HL-60/S4 (cell line): ENCODE data around the gene U2AF1L4.
"Not testable (repeated sequence)": the region's sequence is repeated elsewhere in the genome, so short reads cannot be mapped to it uniquely, and the experiment has no call there.

Experiments
- in situ Hi-C: fragments of 300-500 bp; cut with MboI; formaldehyde crosslinking; loops from 2 replicates; pipeline ENCODE4 v1.14.3; 2022; ENCODE audit warnings: low sequenced_read_pairs

U2AF1L4 gene

DNA sequence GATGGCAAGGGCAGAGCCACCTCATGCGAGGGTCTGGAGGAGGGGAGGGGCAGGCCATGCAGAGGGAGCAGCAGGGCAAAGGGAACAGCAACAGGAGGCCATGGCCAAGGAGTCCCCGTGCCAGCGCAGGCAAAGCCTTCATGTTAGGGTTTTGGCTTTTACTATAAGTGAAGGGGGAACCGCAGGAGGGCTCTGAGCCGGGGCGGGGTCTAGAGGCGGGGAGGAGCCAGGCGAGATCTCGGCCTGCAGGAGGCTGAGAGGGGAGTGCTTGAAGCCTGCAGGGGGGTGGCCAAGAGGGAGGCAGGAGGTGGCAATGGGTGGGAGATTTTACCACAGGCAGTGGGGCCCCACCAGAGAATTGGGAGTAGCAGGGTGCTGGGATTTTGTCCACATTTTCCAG, 36.4 kb upstream of the U2AF1L4 start:
- in situ Hi-C loops: no loop called here

DNA sequence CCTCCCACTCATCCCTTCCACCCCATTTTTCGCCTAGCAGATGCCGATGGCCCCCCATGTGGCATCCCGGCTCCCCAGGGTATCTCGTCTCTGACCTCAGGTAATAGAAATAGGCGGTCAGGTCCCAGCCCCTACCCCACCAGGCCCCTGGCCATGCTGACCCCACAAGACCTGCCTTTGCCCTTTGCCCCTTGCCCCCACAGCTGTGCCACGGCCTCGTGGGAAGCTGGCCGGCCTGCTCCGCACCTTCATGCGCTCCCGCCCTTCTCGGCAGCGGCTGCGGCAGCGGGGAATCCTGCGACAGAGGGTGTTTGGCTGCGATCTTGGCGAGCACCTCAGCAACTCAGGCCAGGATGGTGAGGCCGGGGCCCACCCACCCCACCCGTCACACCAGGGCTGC, 35.5 kb upstream of the U2AF1L4 start:
- in situ Hi-C loops: no loop called here

GRCh38 chr19:35780058-35780457, 34.8 kb upstream of the U2AF1L4 start:
- in situ Hi-C loops: no loop called here

- in situ Hi-C loops: no loop called here
Measured at GRCh38 chr19:35779033-35779432, 33.8 kb upstream of the U2AF1L4 start.

DNA sequence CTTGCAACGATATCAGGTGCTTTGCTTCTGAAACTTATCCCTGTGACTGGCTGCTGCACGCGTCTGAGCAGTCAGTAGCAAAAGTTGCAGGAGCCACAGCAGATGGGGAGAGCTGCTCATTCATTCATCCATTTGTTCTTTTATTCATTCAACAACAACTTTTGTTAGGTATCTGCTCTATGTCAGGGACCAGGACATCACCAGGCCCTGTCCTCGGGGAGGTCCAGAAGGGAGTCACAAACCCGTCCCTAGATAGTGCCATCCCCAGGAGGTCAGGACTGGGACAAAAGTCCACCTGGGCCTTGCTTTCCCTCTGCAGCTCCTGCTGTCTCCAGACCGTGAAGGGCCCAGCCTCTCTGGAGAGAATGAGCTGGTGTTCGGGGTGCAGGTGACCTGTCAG, 32.7 kb upstream of the U2AF1L4 start:
- in situ Hi-C loops: no loop called here

GRCh38 chr19:35777086-35777841, 32.0 kb upstream of the U2AF1L4 start:
- in situ Hi-C loops: no loop called here

GRCh38 chr19:35776102-35776788, 31.0 kb upstream of the U2AF1L4 start:
- in situ Hi-C loops: no loop called here

GRCh38 chr19:35775298-35776101, 30.3 kb upstream of the U2AF1L4 start, which contains the start of gene ARHGAP33:
TSS of gene ARHGAP33 (plus strand) at chr19:35775564. CDS start at chr19:35775659, 95 bp downstream.
- in situ Hi-C loops: no loop called here

DNA sequence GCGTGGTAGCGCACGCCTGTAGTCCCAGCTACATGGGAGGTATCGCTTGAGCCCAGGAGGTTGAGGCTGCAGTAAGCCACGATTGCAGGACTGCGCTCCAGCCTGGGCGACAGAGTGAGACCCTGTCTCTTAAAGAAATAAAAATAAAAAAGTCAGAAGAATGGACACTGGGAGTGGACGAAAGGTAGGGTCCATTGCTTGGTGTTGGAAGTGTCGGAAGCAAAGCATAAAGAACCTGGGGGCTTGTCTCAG, 29.8 kb upstream of the U2AF1L4 start:
- in situ Hi-C loops: no loop called here

- in situ Hi-C loops: no loop called here
Measured at GRCh38 chr19:35774274-35775045, 29.2 kb upstream of the U2AF1L4 start.

DNA sequence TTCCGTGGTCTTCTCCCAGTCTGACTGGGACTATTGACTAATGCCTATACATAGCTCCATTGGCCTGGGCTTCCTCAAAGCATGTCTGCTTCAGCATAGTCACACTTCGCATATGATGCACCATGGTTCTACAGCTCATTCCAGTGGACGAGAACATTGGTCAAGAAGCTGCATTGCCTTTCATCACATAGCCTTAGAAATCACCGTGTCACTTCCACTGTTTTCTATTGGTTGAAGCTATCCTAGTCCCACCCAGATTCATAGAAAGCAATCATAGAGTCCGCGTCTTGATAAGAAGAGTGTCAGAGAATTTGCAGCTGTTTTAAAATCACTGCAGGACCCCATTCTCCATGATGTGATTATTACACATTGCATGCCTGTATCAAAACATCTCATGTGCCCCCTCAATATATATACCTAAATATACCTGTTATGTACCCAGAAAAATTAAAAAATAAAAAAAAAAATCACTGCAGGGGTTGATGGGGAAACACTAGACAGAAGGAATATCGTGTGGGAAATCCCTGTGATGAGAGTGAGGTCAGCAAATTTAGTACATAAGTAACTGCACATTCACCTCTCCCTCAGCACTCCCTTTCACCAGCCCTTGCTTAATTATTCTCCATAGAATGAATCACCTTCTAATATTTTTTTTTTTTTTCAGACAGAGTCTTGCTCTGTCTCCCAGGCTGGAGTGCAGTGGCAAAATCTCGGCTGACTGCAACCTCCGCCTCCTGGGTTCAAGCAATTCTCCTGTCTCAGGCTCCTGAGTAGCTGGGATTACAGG, 28.0 kb upstream of the U2AF1L4 start:
- in situ Hi-C loops: no loop called here

GRCh38 chr19:35772362-35772761, 27.1 kb upstream of the U2AF1L4 start:
- in situ Hi-C loops: not testable (repeated sequence)

- in situ Hi-C loops: no loop called here
Measured at GRCh38 chr19:35768082-35768421, 22.8 kb upstream of the U2AF1L4 start.

GRCh38 chr19:35767288-35768081, 22.3 kb upstream of the U2AF1L4 start:
- in situ Hi-C loops: no loop called here

DNA sequence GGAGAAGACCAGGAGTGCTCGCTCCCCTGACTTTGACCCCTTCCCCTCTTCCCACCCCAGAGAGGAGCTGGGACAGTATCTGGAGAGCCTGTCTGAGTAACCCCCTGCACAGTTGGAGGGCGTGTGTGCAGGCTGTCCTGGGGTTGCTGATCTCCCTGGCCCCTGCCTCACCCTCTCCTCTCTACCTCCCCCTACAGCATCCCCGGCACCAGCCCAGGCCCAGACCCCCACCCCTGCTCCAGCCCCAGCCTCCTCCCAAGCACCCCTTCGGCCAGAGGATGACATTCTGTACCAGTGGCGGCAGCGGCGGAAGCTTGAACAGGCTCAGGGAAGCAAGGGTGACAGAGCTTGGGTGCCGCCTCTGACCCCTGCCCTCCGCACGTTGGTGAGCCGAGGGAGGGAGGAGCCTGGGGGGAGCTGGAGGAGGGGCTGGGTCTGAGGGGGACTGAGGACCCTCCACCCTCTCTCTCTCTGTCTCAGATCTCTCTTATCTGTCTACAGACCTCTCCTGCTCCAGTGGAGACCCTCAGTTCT, 21.4 kb upstream of the U2AF1L4 start:
- in situ Hi-C loops: no loop called here

DNA sequence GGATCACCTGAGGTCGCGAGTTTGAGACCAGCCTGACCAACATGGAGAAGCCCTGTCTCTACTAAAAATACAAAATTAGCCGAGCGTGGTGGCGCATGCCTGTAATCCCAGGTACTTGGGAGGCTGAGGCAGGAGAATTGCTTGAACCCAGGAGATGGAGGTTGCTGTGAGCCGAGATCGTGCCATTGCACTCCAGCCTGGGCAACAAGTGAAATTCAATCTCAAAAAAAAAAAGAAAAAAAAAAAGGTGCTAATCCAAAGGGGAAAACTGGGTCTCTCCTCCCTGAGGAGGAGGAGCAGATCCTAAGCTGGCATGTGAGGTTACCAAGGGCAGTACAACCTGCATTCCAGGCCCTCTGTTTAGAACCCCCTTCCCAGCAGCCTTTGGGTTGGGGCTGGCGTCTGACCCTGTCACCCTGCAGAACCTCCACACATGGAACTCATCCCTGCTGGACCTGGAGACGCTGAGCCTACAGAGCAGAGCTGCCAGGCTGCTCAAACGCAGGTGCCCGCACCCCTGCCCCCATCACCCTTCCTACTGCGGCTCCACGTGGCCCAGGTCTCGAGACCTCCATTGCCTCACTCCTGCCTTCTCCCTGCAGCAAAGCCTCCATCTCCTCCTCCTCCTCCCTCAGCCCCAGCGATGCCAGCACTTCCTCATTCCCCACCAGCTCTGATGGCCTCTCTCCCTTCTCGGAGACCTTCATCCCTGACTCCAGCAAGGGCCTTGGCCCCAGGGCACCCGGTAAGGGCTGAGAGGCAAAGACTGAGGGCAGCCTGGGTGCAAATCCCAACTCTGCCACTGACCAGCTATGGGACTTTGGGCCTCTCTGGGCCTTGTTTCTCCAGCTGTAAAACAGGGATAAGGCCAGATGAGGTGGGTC, 19.5 kb upstream of the U2AF1L4 start:
- in situ Hi-C loops: no loop called here

GRCh38 chr19:35760711-35761349, 15.6 kb upstream of the U2AF1L4 start:
- in situ Hi-C loops: no loop called here

GRCh38 chr19:35759697-35760096, 14.5 kb upstream of the U2AF1L4 start:
- in situ Hi-C loops: no loop called here
